BJ (cell line): ENCODE measurements around the gene DNAH7. TPM values are rescaled to one million over a fixed set of nuclear protein-coding genes. Genes with fewer than 3 reads are reported as not detected.

Source experiments
- CTCF ChIA-PET: fragments of 350-600 bp; formaldehyde crosslinking; extraction: SDS; loops from one replicate; lab custom pipeline; 2021; ENCODE audit warnings: antibody characterized with exemption, inconsistent platforms; lab: Yijun Ruan, JAX
- POLR2A ChIA-PET: fragments of 300-600 bp; sonication (Branson Sonifier 250); formaldehyde crosslinking; extraction: SDS; loops from one replicate; lab custom pipeline; 2021; ENCODE audit warnings: antibody characterized with exemption; lab: Charles Lee
- DNase-seq: peaks from one replicate; pipeline ENCODE4 v3.0.0-alpha.2; 2011; ENCODE audit warnings: low read depth
- H3K27me3 ChIP-seq: 2 replicates; pipeline ENCODE4 v1.6.0; 2011; ENCODE audit warnings: low read length; ENCODE audit not compliant: control insufficient read depth, insufficient read depth
- H3K36me3 ChIP-seq: 2 replicates; pipeline ENCODE4 v1.5.1; 2011; ENCODE audit warnings: low read length; ENCODE audit not compliant: control insufficient read depth, insufficient read depth
- H3K4me3 ChIP-seq: 2 replicates; pipeline ENCODE4 v1.5.1; 2011; ENCODE audit warnings: low read depth, mild to moderate bottlenecking, control low read depth, low read length
- CTCF ChIP-seq: IDR thresholded peaks from 2 replicates; pipeline ENCODE4 v1.5.1; 2011; ENCODE audit warnings: low read depth, mild to moderate bottlenecking, control low read depth, inconsistent platforms, low read length, moderate library complexity; ENCODE audit not compliant: insufficient read depth
- polyA plus RNA-seq: library from polyadenylated mRNA; depleted of rRNA; stranded (reverse); fragments of >200 nt; gene quantifications from 2 replicates; pipeline ENCODE4 v1.2.3, GENCODE V29; 2011

Gene DNAH7
- polyA plus RNA-seq, 1 experiment, result 0.15 TPM

DNA sequence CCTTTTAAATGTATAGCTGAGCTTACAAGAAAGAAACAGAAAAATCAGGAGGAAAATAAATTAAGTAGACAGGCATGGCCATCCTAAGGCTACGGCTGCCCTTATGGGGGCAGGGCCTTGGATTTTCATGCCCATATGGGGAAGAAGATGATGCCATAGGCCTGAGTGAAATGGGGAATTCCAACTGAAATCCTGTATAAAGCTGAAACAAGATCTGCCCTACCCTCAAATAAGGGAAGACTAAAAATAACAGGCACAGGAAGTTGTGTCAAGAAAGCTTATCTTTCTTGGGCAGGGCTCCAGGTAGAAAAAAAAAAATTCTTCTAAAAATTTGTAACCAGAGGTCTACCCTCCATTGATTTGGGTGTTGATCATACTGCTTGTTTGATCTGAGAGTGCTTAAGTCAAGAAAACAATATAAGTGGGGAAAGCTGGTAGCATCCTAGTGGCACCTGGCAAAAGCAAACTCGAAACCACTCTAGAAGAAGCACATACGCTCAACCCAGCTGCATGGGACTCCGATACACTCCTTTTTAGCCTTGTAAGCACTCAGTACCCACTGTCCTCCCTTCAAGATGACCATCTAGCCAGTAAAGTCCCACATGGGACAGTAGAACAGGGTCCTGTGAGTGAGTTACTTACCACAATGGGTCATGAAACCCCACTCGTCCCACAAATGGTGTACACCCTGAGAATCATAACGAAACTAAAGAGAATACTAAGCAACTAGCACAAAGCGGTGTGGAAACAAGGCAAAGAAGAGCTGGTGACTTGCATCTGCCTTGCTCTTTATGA lies 22.3 kb downstream of the DNAH7 start:
- Histone ChIP-seq H3K27me3 (no peaks in the 10 kb centered on the region), H3K4me3 (no peak overlapping the region), H3K36me3 (no peaks in the 10 kb centered on the region)
- no peak for DNase-seq
- TF ChIP-seq CTCF, result no peak
- CTCF ChIA-PET, result interaction anchor here (1.5 kb wide), 1 partner anchor 22 kb away, joined by 6 read pairs; the partner anchor contains the start of gene DNAH7
- POLR2A ChIA-PET, result no interaction called here

DNA sequence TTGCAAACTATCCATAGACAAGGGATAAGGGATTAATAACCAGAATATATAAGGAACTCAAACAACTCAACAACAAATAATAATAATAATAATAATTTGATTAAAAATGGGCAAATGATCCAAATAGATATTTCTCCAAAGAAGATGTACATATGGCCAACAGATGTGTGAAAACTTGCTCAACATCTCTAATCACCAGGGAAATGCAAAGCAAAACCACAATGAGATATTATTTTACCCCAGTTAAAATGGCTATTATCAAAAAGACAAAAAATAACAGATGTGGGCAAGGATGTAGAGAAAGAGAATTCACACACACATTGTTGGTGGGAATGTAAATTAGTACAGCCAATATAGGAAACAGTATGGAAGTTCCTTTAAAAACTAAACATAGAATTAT lies 26.9 kb downstream of the DNAH7 start:
- no peak for TF ChIP-seq CTCF
- POLR2A ChIA-PET, result no interaction called here
- DNase-seq, result no peak
- no peaks in the 10 kb centered on the region for H3K27me3 ChIP-seq
- CTCF ChIA-PET, result no interaction called here
- H3K36me3 ChIP-seq, result no peaks in the 10 kb centered on the region
- H3K4me3 ChIP-seq, result no peak overlapping the region

GRCh38 chr2:196040218-196040617 lies 28.4 kb downstream of the DNAH7 start:
- no peak for TF ChIP-seq CTCF
- CTCF ChIA-PET, result no interaction called here
- POLR2A ChIA-PET, result no interaction called here
- Histone ChIP-seq H3K27me3 (no peaks in the 10 kb centered on the region), H3K4me3 (no peak overlapping the region), H3K36me3 (no peaks in the 10 kb centered on the region)
- DNase-seq, result no peak

- TF ChIP-seq CTCF, result no peak
- Histone ChIP-seq H3K27me3 (no peaks in the 10 kb centered on the region), H3K4me3 (no peak overlapping the region), H3K36me3 (no peaks in the 10 kb centered on the region)
- ChIA-PET CTCF (no interaction called here), POLR2A (no interaction called here)
- no peak for DNase-seq
Measured at GRCh38 chr2:196036442-196036841, 32.2 kb downstream of the DNAH7 start.

DNA sequence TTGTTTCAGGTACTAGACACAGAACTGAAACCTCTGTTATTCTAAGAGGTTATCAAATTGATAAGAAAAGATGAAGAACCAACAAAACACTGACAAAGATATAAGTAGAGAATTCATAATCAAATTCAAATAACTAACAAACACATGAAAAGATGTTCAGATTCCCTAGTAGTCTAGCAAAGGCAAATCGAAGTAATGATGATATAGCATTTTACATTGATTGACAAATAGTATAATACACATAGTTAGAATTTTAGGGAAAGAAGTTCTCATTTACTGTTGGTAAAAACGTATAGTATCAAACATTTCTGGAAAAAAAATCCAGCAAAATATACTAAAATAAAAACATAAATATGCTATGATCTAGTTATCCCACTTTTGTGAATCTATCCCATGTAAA lies 50.6 kb downstream of the DNAH7 start:
- ChIA-PET CTCF (no interaction called here), POLR2A (no interaction called here)
- Histone ChIP-seq H3K27me3 (no peaks in the 10 kb centered on the region), H3K4me3 (no peak overlapping the region), H3K36me3 (no peaks in the 10 kb centered on the region)
- no peak for DNase-seq
- TF ChIP-seq CTCF, result no peak
